NAMALWA (cell line): ENCODE results near the gene SCMH1.
"Not testable (repeated sequence)": the region's sequence is repeated elsewhere in the genome, so short reads cannot be mapped to it uniquely, and the experiment has no call there.

Experiments used
- DNase-seq: peaks from one replicate; pipeline ENCODE4 v3.0.0-alpha.2; 2015; ENCODE audit warnings: low spot score

Gene SCMH1

GRCh38 chr1:41211608-41212007 lies 30.5 kb downstream of the SCMH1 start:
- not testable (repeated sequence) for DNase-seq

GRCh38 chr1:41207053-41207452 lies 35.1 kb downstream of the SCMH1 start:
- DNase-seq, result not testable (repeated sequence)

GRCh38 chr1:41200728-41201127 lies 41.4 kb downstream of the SCMH1 start:
- no peak for DNase-seq

GRCh38 chr1:41199375-41199774 lies 42.7 kb downstream of the SCMH1 start:
- DNase-seq, result no peak

- DNase-seq, result no peak
Observed at GRCh38 chr1:41192456-41193178, 49.5 kb downstream of the SCMH1 start.

GRCh38 chr1:41184446-41184845 lies 57.7 kb downstream of the SCMH1 start:
- no peak for DNase-seq

GRCh38 chr1:41178230-41178629 lies 63.9 kb downstream of the SCMH1 start:
- not testable (repeated sequence) for DNase-seq

GRCh38 chr1:41175546-41175945 lies 66.6 kb downstream of the SCMH1 start:
- DNase-seq, result no peak

GRCh38 chr1:41174170-41174569 lies 67.9 kb downstream of the SCMH1 start:
- no peak for DNase-seq

GRCh38 chr1:41173651-41174050 lies 68.5 kb downstream of the SCMH1 start:
- DNase-seq, result no peak

- DNase-seq, result no peak
Observed at GRCh38 chr1:41171266-41171874, 70.7 kb downstream of the SCMH1 start.

GRCh38 chr1:41169799-41170180 lies 72.3 kb downstream of the SCMH1 start:
- DNase-seq, result no peak

GRCh38 chr1:41169066-41169798 lies 72.9 kb downstream of the SCMH1 start:
- DNase-seq, result no peak

GRCh38 chr1:41167667-41168066 lies 74.4 kb downstream of the SCMH1 start:
- DNase-seq, result no peak

GRCh38 chr1:41164727-41165126 lies 77.4 kb downstream of the SCMH1 start:
- no peak for DNase-seq

- no peak for DNase-seq
Observed at GRCh38 chr1:41162441-41162840, 79.7 kb downstream of the SCMH1 start.

- DNase-seq, result no peak
Observed at GRCh38 chr1:41161846-41162245, 80.3 kb downstream of the SCMH1 start.

GRCh38 chr1:41160498-41161110 lies 81.5 kb downstream of the SCMH1 start:
- no peak for DNase-seq

- no peak for DNase-seq
Observed at GRCh38 chr1:41158966-41159365, 83.1 kb downstream of the SCMH1 start.

- DNase-seq, result no peak
Observed at GRCh38 chr1:41158147-41158875, 83.8 kb downstream of the SCMH1 start.

GRCh38 chr1:41155105-41155504 lies 87.0 kb downstream of the SCMH1 start:
- no peak for DNase-seq

GRCh38 chr1:41153750-41154274 lies 88.3 kb downstream of the SCMH1 start:
- no peak for DNase-seq
